ENCODE measurements around the gene KNCN. TPM values are rescaled to one million over a fixed set of nuclear protein-coding genes. Genes with fewer than 3 reads are reported as not detected.

Gene KNCN
- total RNA-seq, 1 donor from 2014 or later, result not detected

DNA sequence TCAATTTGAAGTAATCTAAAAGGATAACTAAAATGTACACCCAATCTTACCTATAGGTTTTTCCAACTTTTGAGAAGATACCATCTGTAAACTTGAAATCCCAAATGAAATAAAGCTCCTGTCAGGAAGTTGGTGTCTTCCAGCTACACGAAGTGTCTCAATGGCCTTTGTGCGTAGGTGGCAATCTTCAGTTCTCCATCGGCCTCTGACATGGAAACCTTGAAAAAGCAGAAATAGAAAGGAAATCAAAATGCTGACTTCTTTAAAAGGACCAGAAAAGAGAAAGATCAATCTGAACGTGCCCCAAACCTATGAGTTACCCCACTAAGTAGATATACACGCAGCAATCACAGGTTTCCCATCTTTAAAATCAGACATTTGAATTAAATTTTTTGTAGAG lies 42.6 kb upstream of the KNCN start:
- H3K27me3 Mint-ChIP-seq, result no peaks in the 10 kb centered on the region
- H3K4me3 Mint-ChIP-seq, result no peak overlapping the region
- TF ChIP-seq, protein P1, sequence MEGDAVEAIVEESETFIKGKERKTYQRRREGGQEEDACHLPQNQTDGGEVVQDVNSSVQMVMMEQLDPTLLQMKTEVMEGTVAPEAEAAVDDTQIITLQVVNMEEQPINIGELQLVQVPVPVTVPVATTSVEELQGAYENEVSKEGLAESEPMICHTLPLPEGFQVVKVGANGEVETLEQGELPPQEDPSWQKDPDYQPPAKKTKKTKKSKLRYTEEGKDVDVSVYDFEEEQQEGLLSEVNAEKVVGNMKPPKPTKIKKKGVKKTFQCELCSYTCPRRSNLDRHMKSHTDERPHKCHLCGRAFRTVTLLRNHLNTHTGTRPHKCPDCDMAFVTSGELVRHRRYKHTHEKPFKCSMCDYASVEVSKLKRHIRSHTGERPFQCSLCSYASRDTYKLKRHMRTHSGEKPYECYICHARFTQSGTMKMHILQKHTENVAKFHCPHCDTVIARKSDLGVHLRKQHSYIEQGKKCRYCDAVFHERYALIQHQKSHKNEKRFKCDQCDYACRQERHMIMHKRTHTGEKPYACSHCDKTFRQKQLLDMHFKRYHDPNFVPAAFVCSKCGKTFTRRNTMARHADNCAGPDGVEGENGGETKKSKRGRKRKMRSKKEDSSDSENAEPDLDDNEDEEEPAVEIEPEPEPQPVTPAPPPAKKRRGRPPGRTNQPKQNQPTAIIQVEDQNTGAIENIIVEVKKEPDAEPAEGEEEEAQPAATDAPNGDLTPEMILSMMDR (conservative IDR thresholded peaks at IDR 0.05), result no peak
- H3K36me3 Mint-ChIP-seq, result peaks cover 23% of the 10 kb centered on the region
- H3K27ac Mint-ChIP-seq, result no peak overlapping the region
- H3K4me1 Mint-ChIP-seq (ENCODE audit: unreplicated experiment), result no peaks in the 10 kb centered on the region
- H3K9me3 Mint-ChIP-seq, result no peaks in the 10 kb centered on the region
- DNase-seq (ENCODE audit: extremely low spot score, unreplicated experiment), result no peak

DNA sequence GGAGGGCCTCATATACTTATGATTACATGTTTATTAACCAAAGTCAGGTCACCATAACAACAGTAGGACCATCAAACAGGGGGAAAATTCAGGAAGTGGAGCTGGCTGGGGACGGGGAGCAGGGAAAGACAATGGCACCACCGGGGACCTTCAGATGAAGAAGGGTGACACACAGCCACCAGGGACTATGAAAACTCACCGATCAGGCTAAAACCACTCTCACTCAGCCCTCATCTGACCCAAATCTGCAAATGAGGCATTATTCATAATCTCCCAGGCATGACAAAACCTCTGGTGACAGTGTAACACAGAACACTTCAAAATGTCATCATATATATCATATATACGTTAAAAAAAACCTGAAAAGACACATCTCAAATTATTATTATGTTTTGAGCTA lies 41.4 kb upstream of the KNCN start:
- no peaks in the 10 kb centered on the region for H3K9me3 Mint-ChIP-seq
- peaks cover 26% of the 10 kb centered on the region for H3K36me3 Mint-ChIP-seq
- DNase-seq (ENCODE audit: extremely low spot score, unreplicated experiment), result no peak
- TF ChIP-seq, protein P1 (conservative IDR thresholded peaks at IDR 0.05), result no peak
- H3K27ac Mint-ChIP-seq, result no peak overlapping the region
- H3K27me3 Mint-ChIP-seq, result no peaks in the 10 kb centered on the region
- H3K4me1 Mint-ChIP-seq (ENCODE audit: unreplicated experiment), result no peaks in the 10 kb centered on the region
- H3K4me3 Mint-ChIP-seq, result no peak overlapping the region

DNA sequence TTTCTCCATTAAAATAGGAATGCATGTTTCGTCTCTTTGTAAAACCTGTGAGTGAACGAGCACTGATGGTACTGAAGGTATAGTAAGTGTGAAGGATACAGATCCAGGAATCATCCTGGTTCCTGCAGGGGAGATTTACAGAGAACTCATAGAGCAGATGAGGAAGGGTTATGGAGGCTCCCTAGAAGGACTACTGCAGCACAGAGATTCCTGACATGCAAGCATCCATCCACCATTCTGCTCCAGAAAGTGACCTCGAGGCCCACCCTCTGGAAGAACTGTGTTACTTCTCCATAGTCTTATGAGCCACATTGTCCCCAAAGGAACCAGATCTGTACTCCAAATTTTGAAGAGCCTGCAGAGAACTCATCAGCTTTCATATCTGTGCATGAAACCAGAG lies 38.1 kb upstream of the KNCN start:
- Mint-ChIP-seq H3K27me3 (no peaks in the 10 kb centered on the region), H3K4me1 (ENCODE audit: unreplicated experiment) (no peaks in the 10 kb centered on the region), H3K27ac (no peak overlapping the region), H3K4me3 (no peak overlapping the region), H3K9me3 (no peaks in the 10 kb centered on the region), H3K36me3 (peaks cover 26% of the 10 kb centered on the region)
- TF ChIP-seq, protein P1 (conservative IDR thresholded peaks at IDR 0.05), result no peak
- no peak for DNase-seq (ENCODE audit: extremely low spot score, unreplicated experiment)

- H3K27me3 Mint-ChIP-seq, result no peaks in the 10 kb centered on the region
- H3K27ac Mint-ChIP-seq, result no peak overlapping the region
- DNase-seq (ENCODE audit: extremely low spot score, unreplicated experiment), result no peak
- no peaks in the 10 kb centered on the region for H3K4me1 Mint-ChIP-seq (ENCODE audit: unreplicated experiment)
- peaks cover 18% of the 10 kb centered on the region for H3K36me3 Mint-ChIP-seq
- no peaks in the 10 kb centered on the region for H3K9me3 Mint-ChIP-seq
- H3K4me3 Mint-ChIP-seq, result no peak overlapping the region
- TF ChIP-seq, protein P1 (conservative IDR thresholded peaks at IDR 0.05), result no peak
These were observed 35.6 kb upstream of the KNCN start for GRCh38 chr1:46587069-46587468.

- Mint-ChIP-seq H3K27ac (no peak overlapping the region), H3K27me3 (no peaks in the 10 kb centered on the region), H3K4me3 (no peak overlapping the region), H3K9me3 (no peaks in the 10 kb centered on the region), H3K36me3 (peaks cover 19% of the 10 kb centered on the region), H3K4me1 (ENCODE audit: unreplicated experiment) (no peaks in the 10 kb centered on the region)
- TF ChIP-seq, protein P1 (conservative IDR thresholded peaks at IDR 0.05), result no peak
- no peak for DNase-seq (ENCODE audit: extremely low spot score, unreplicated experiment)
These were observed 34.0 kb upstream of the KNCN start for GRCh38 chr1:46585312-46585938.

DNA sequence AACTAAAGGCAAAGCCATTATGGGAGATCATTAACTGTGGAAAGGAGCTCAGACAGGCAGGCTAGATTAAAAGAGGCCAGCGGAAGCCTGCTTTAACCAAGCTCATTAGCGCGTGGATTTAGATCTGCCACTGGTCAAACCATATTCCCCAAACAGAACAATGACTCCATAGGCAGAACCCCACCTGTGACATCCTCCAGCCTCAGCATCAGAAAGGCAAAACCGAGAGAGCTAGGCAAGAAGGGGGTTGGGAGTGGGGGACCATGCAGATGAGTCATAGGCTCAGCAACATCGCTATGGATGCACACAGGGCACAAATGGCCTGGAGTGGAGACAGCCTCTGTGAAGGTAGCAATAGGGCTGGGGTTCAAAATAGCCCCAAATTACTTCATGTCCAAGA lies 32.0 kb upstream of the KNCN start:
- no peak for DNase-seq (ENCODE audit: extremely low spot score, unreplicated experiment)
- Mint-ChIP-seq H3K36me3 (peaks cover 18% of the 10 kb centered on the region), H3K9me3 (no peaks in the 10 kb centered on the region), H3K27ac (no peak overlapping the region), H3K4me1 (ENCODE audit: unreplicated experiment) (no peaks in the 10 kb centered on the region), H3K27me3 (no peaks in the 10 kb centered on the region), H3K4me3 (no peak overlapping the region)
- TF ChIP-seq, protein P1 (conservative IDR thresholded peaks at IDR 0.05), result no peak
